Fibroblast of mammary gland (primary cell): ENCODE measurements around the gene LRRIQ3.

ENCODE experiments used
- DNase-seq: peaks from one replicate; pipeline ENCODE4 v3.0.0-alpha.2; 2010; ENCODE audit warnings: low read depth
- H3K4me3 ChIP-seq: 2 replicates; pipeline ENCODE4 v1.5.1; 2011; ENCODE audit warnings: low read depth, mild to moderate bottlenecking, low read length, moderate library complexity; ENCODE audit not compliant: control insufficient read depth
- CTCF ChIP-seq: conservative IDR thresholded peaks from 2 replicates; pipeline ENCODE4 v1.5.1; 2011; ENCODE audit warnings: low read depth, low read length, inconsistent platforms; ENCODE audit not compliant: control insufficient read depth, insufficient read depth

Gene LRRIQ3

GRCh38 chr1:74057719-74058118 lies 140.3 kb downstream of the LRRIQ3 start:
- H3K4me3 ChIP-seq, result no peak overlapping the region
- DNase-seq, result no peak
- TF ChIP-seq CTCF, result no peak

- H3K4me3 ChIP-seq, result no peak overlapping the region
- no peak for TF ChIP-seq CTCF
Observed at GRCh38 chr1:74053407-74053806, 144.6 kb downstream of the LRRIQ3 start.

GRCh38 chr1:74050386-74050785 lies 147.6 kb downstream of the LRRIQ3 start:
- no peak overlapping the region for H3K4me3 ChIP-seq
- TF ChIP-seq CTCF, result no peak
- DNase-seq, result no peak

More at GRCh38 chr1:74053407-74053806, 144.6 kb downstream of the LRRIQ3 start:
- DNase-seq, result no peak

GRCh38 chr1:74038042-74038441 lies 159.9 kb downstream of the LRRIQ3 start:
- no peak overlapping the region for H3K4me3 ChIP-seq

GRCh38 chr1:74012583-74012982 lies 185.4 kb downstream of the LRRIQ3 start:
- no peak for DNase-seq
- no peak for TF ChIP-seq CTCF
- H3K4me3 ChIP-seq, result no peak overlapping the region

More at GRCh38 chr1:74038042-74038441, 159.9 kb downstream of the LRRIQ3 start:
- DNase-seq, result no peak
- no peak for TF ChIP-seq CTCF

- no peak overlapping the region for H3K4me3 ChIP-seq
- TF ChIP-seq CTCF, result no peak
- no peak for DNase-seq
Observed at GRCh38 chr1:74011736-74012135, 186.2 kb downstream of the LRRIQ3 start.

- no peak overlapping the region for H3K4me3 ChIP-seq
- no peak for DNase-seq
- no peak for TF ChIP-seq CTCF
Observed at GRCh38 chr1:74010206-74010605, 187.8 kb downstream of the LRRIQ3 start.
